DMS79 treated with DMSO at 0.1 percent for 48 hours (cell line): Measurements from ENCODE around the gene ZIC4.

Source experiments
- DNase-seq: peaks from one replicate; lab custom pipeline; 2025; lab: John Stamatoyannopoulos, UW

ZIC4 gene

GRCh38 chr3:147417551-147418295 is 11.4 kb upstream of the ZIC4 start:
- no peak for DNase-seq

- no peak for DNase-seq
These were observed 10.6 kb upstream of the ZIC4 start for GRCh38 chr3:147416931-147417330.

GRCh38 chr3:147415874-147416273 is 9.5 kb upstream of the ZIC4 start:
- DNase-seq: no peak

GRCh38 chr3:147415286-147415685 is 8.9 kb upstream of the ZIC4 start:
- DNase-seq: no peak

GRCh38 chr3:147414390-147415138 is 8.2 kb upstream of the ZIC4 start:
- DNase-seq: no peak

- no peak for DNase-seq
These were observed 7.5 kb upstream of the ZIC4 start for GRCh38 chr3:147413686-147414389.

GRCh38 chr3:147412917-147413685 is 6.8 kb upstream of the ZIC4 start:
- DNase-seq: no peak

- DNase-seq: no peak
These were observed 6.0 kb upstream of the ZIC4 start for GRCh38 chr3:147412261-147412916.

GRCh38 chr3:147411815-147412241 is 5.5 kb upstream of the ZIC4 start:
- DNase-seq: no peak

GRCh38 chr3:147411238-147411814 is 5.0 kb upstream of the ZIC4 start:
- no peak for DNase-seq

GRCh38 chr3:147410526-147411237 is 4.3 kb upstream of the ZIC4 start:
- DNase-seq: no peak

GRCh38 chr3:147410116-147410525 is 3.8 kb upstream of the ZIC4 start:
- DNase-seq: no peak

GRCh38 chr3:147409143-147410115 is 3.1 kb upstream of the ZIC4 start, which contains the start of gene ZIC1:
TSS of gene ZIC1 (plus strand) at chr3:147409365. CDS start at chr3:147410113, 748 bp downstream.
- no peak for DNase-seq

GRCh38 chr3:147408188-147409100 is 2.1 kb upstream of the ZIC4 start:
- DNase-seq: no peak

GRCh38 chr3:147407498-147408187 is 1.3 kb upstream of the ZIC4 start:
- DNase-seq: no peak

- DNase-seq: no peak
These were observed 763 bp upstream of the ZIC4 start for GRCh38 chr3:147407114-147407497.

- no peak for DNase-seq
These were observed 914 bp downstream of the ZIC4 start for GRCh38 chr3:147405231-147406027.
